ENCODE measurements around the gene C5orf15. TPM values are rescaled to one million over a fixed set of nuclear protein-coding genes. Genes with fewer than 3 reads are reported as not detected.

The C5orf15 gene
- total and polyA plus RNA-seq, 2 experiments from 2014 or later, result 37.7 to 61.4 TPM

- Histone ChIP-seq H4K20me1 (replicated peaks; ENCODE audit: insufficient read depth) (no peaks in the 10 kb centered on the region), H3K4me1 (ENCODE audit: insufficient read depth) (no peaks in the 10 kb centered on the region), H3K27me3 (ENCODE audit: insufficient read depth) (no peaks in the 10 kb centered on the region), H3K4me3 (no peak overlapping the region), H3K9me2 (ENCODE audit: insufficient read depth) (no peaks in the 10 kb centered on the region), H3K79me2 (replicated peaks; ENCODE audit: insufficient read depth) (no peaks in the 10 kb centered on the region), H2AFZ (no peak overlapping the region), H3K36me3 (ENCODE audit: insufficient read depth) (no peaks in the 10 kb centered on the region), H3K4me2 (no peak overlapping the region), H3K27ac (ENCODE audit: low read depth) (no peak overlapping the region), H3F3A (replicated peaks; ENCODE audit: low read depth) (no peaks in the 10 kb centered on the region)
- H3K4me1 Mint-ChIP-seq, result peaks cover 3% of the 10 kb centered on the region; the same call in 2 of the 3 replicates
- no peaks in the 10 kb centered on the region for H3K27me3 Mint-ChIP-seq (ENCODE audit: insufficient read depth, low read depth, poor library complexity)
- H3K9me3 Mint-ChIP-seq, result no peaks in the 10 kb centered on the region
- no peak for TF ChIP-seq POLR2AphosphoS5 (IDR thresholded peaks at IDR 0.05; ENCODE audit: low read depth)
- DNase-seq (ENCODE audit: low spot score), result no peak
- H3K36me3 Mint-ChIP-seq (ENCODE audit: low read depth), result no peaks in the 10 kb centered on the region
- H3K27ac Mint-ChIP-seq, result no peak overlapping the region
- no peak overlapping the region for H3K4me3 Mint-ChIP-seq
- ATAC-seq, result no peak
Measured at GRCh38 chr5:133943475-133943817, 25.0 kb downstream of the C5orf15 start.

- no peaks in the 10 kb centered on the region for H3K4me1 ChIP-seq (ENCODE audit: insufficient read depth)
- no peaks in the 10 kb centered on the region for H3K36me3 Mint-ChIP-seq (ENCODE audit: low read depth)
- no peaks in the 10 kb centered on the region for H3K27me3 ChIP-seq (ENCODE audit: insufficient read depth)
- DNase-seq (ENCODE audit: low spot score) (no peak), ATAC-seq (no peak)
- no peaks in the 10 kb centered on the region; the same call in 1 of the 2 replicates for H3K9me2 ChIP-seq (ENCODE audit: insufficient read depth)
- H3K9me3 Mint-ChIP-seq, result no peaks in the 10 kb centered on the region
- no peaks in the 10 kb centered on the region for H3K27me3 Mint-ChIP-seq (ENCODE audit: insufficient read depth, low read depth, poor library complexity)
- H3K4me1 Mint-ChIP-seq, result peaks cover 7% of the 10 kb centered on the region; the same call in 2 of the 3 replicates
- H3K27ac Mint-ChIP-seq, result no peak overlapping the region
- TF ChIP-seq NANOG (IDR thresholded peaks at IDR 0.05; ENCODE audit: borderline replicate concordance) (no peak), ZNF331 (CRISPR knock-in tag; IDR thresholded peaks at IDR 0.05; ENCODE audit: low read depth) (no peak), POLR2AphosphoS5 (IDR thresholded peaks at IDR 0.05; ENCODE audit: low read depth) (no peak), EZH2 (IDR thresholded peaks at IDR 0.05; ENCODE audit: low read depth, unreplicated experiment) (no peak), JUNB (IDR thresholded peaks at IDR 0.05; ENCODE audit: unreplicated experiment) (no peak)
- TF ChIP-seq, protein P1, sequence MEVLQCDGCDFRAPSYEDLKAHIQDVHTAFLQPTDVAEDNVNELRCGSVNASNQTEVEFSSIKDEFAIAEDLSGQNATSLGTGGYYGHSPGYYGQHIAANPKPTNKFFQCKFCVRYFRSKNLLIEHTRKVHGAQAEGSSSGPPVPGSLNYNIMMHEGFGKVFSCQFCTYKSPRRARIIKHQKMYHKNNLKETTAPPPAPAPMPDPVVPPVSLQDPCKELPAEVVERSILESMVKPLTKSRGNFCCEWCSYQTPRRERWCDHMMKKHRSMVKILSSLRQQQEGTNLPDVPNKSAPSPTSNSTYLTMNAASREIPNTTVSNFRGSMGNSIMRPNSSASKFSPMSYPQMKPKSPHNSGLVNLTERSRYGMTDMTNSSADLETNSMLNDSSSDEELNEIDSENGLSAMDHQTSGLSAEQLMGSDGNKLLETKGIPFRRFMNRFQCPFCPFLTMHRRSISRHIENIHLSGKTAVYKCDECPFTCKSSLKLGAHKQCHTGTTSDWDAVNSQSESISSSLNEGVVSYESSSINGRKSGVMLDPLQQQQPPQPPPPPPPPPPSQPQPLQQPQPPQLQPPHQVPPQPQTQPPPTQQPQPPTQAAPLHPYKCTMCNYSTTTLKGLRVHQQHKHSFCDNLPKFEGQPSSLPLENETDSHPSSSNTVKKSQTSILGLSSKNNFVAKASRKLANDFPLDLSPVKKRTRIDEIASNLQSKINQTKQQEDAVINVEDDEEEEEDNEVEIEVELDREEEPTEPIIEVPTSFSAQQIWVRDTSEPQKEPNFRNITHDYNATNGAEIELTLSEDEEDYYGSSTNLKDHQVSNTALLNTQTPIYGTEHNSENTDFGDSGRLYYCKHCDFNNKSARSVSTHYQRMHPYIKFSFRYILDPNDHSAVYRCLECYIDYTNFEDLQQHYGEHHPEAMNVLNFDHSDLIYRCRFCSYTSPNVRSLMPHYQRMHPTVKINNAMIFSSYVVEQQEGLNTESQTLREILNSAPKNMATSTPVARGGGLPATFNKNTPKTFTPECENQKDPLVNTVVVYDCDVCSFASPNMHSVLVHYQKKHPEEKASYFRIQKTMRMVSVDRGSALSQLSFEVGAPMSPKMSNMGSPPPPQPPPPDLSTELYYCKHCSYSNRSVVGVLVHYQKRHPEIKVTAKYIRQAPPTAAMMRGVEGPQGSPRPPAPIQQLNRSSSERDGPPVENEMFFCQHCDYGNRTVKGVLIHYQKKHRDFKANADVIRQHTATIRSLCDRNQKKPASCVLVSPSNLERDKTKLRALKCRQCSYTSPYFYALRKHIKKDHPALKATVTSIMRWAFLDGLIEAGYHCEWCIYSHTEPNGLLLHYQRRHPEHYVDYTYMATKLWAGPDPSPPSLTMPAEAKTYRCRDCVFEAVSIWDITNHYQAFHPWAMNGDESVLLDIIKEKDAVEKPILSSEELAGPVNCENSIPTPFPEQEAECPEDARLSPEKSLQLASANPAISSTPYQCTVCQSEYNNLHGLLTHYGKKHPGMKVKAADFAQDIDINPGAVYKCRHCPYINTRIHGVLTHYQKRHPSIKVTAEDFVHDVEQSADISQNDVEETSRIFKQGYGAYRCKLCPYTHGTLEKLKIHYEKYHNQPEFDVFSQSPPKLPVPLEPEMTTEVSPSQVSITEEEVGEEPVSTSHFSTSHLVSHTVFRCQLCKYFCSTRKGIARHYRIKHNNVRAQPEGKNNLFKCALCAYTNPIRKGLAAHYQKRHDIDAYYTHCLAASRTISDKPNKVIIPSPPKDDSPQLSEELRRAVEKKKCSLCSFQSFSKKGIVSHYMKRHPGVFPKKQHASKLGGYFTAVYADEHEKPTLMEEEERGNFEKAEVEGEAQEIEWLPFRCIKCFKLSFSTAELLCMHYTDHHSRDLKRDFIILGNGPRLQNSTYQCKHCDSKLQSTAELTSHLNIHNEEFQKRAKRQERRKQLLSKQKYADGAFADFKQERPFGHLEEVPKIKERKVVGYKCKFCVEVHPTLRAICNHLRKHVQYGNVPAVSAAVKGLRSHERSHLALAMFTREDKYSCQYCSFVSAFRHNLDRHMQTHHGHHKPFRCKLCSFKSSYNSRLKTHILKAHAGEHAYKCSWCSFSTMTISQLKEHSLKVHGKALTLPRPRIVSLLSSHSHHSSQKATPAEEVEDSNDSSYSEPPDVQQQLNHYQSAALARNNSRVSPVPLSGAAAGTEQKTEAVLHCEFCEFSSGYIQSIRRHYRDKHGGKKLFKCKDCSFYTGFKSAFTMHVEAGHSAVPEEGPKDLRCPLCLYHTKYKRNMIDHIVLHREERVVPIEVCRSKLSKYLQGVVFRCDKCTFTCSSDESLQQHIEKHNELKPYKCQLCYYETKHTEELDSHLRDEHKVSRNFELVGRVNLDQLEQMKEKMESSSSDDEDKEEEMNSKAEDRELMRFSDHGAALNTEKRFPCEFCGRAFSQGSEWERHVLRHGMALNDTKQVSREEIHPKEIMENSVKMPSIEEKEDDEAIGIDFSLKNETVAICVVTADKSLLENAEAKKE (CRISPR knock-in tag; IDR thresholded peaks at IDR 0.05), result no peak
- no peak overlapping the region for H3K4me3 ChIP-seq
- no peaks in the 10 kb centered on the region for H4K20me1 ChIP-seq (replicated peaks; ENCODE audit: insufficient read depth)
- no peak overlapping the region for H2AFZ ChIP-seq
- no peaks in the 10 kb centered on the region for H3K79me2 ChIP-seq (replicated peaks; ENCODE audit: insufficient read depth)
- H3F3A ChIP-seq (replicated peaks; ENCODE audit: low read depth), result no peaks in the 10 kb centered on the region
- H3K36me3 ChIP-seq (ENCODE audit: insufficient read depth), result no peaks in the 10 kb centered on the region
- no peak overlapping the region for H3K27ac ChIP-seq (ENCODE audit: low read depth)
- no peak overlapping the region for H3K4me3 Mint-ChIP-seq
- no peak overlapping the region for H3K4me2 ChIP-seq
Measured at GRCh38 chr5:133942614-133943474, 25.6 kb downstream of the C5orf15 start.
